ENCODE results near the gene CNKSR1.

GRCh38 chr1:26189751-26190275, 12.5 kb downstream of the CNKSR1 start:
- peak; percentile 35 for TF ChIP-seq CTCF (IDR thresholded peaks at IDR 0.05; ENCODE audit: borderline replicate concordance, extremely low read depth, low read length, poor library complexity, severe bottlenecking)
- TF ChIP-seq EZH2 (IDR thresholded peaks at IDR 0.05; ENCODE audit: borderline replicate concordance, low read depth, low read length, severe bottlenecking), result no peak

Data from DND-41 (cell line).